Neutrophil (primary cell): ENCODE measurements around the gene BAMBI.

Experiments
- H3K27ac ChIP-seq: fragments of 200-600 bp; sonication (generic); 2 replicates; pipeline ENCODE4 v1.5.1; 2016; ENCODE audit warnings: mild to moderate bottlenecking, moderate library complexity
- H3K27me3 ChIP-seq: fragments of 200-600 bp; sonication (generic); 2 replicates; pipeline ENCODE4 v1.6.0; 2016; ENCODE audit warnings: mild to moderate bottlenecking
- H3K36me3 ChIP-seq: fragments of 200-600 bp; sonication (generic); 2 replicates; pipeline ENCODE4 v1.5.1; 2017
- H3K4me1 ChIP-seq, 2 experiments: fragments of 200-600 bp in 1 of 2; sonication (generic) in 1 of 2; 1 replicate in 1 of 2; 2 replicates in 1 of 2; pipeline versions ENCODE4 v1.5.1 to v1.6.1; 2013 to 2016; ENCODE audit warnings: low read depth in 1 of 2, low read length in 1 of 2, mild to moderate bottlenecking in 1 of 2, moderate library complexity in 1 of 2; ENCODE audit not compliant: control insufficient read depth in 1 of 2, insufficient read depth in 1 of 2
- H3K4me3 ChIP-seq, 2 experiments: fragments of 200-600 bp in 1 of 2; sonication (generic) in 1 of 2; 1 replicate in 1 of 2; 2 replicates in 1 of 2; pipeline ENCODE4 v1.5.1; 2013 to 2016; ENCODE audit warnings: low read depth in 1 of 2, low read length in 1 of 2, mild to moderate bottlenecking in 1 of 2, moderate library complexity in 1 of 2
- H3K9me3 ChIP-seq: fragments of 200-600 bp; sonication (generic); 2 replicates; pipeline ENCODE4 v1.5.1; 2016
- TF ChIP-seq, protein P1 (sequence below): fragments of 200-600 bp; sonication (generic); IDR thresholded peaks from 2 replicates; pipeline ENCODE4 v1.5.1; 2016; ENCODE audit warnings: antibody characterized with exemption

BAMBI gene, protein sequence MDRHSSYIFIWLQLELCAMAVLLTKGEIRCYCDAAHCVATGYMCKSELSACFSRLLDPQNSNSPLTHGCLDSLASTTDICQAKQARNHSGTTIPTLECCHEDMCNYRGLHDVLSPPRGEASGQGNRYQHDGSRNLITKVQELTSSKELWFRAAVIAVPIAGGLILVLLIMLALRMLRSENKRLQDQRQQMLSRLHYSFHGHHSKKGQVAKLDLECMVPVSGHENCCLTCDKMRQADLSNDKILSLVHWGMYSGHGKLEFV

DNA sequence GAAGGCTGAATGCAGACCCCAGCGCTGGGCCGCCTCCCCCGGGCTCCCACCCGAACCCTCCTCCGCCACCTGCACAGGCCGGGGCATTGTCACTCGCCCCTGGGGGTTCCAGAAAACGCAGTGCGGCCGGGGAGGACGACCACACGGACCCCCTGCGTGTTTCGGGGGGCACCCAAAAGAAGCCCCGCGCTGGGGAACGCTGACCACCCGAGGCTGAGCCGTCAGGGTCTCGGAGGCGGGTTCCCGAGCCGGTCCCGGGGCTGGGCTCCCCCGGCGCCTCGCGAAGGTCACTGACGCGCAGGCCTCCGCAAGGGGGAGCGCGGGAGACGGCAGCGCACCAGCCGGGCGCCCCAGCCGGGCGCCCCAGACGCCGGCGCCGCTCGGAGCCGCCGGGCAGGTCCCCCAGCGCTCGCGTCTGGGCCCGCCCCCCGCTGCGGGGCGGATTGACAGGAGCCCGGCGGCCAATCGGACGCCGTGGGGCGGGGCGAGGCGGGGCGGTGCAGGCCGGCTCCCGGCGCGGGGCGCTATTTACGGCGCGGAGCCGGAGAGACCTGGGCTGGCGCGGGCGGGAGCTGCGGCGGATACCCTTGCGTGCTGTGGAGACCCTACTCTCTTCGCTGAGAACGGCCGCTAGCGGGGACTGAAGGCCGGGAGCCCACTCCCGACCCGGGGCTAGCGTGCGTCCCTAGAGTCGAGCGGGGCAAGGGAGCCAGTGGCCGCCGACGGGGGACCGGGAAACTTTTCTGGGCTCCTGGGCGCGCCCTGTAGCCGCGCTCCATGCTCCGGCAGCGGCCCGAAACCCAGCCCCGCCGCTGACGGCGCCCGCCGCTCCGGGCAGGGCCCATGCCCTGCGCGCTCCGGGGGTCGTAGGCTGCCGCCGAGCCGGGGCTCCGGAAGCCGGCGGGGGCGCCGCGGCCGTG lies at the start of gene BAMBI:
Gene BAMBI (plus strand): TSS at position 554 of the 920 bp plus-strand sequence. CDS start 377 bp downstream, outside the sequence.
- Histone ChIP-seq H3K27ac (peak within 1 kb of the TSS; percentile 33), H3K4me3 (peak within 1 kb of the TSS; percentile 69 to 76), H3K27me3 (peaks cover 76% of the 10 kb centered on the region), H3K9me3 (no peaks in the 10 kb centered on the region), H3K4me1 (peaks cover 39 to 44% of the 10 kb centered on the region in 2 experiments), H3K36me3 (peaks cover 5% of the 10 kb centered on the region)
- TF ChIP-seq, protein P1, sequence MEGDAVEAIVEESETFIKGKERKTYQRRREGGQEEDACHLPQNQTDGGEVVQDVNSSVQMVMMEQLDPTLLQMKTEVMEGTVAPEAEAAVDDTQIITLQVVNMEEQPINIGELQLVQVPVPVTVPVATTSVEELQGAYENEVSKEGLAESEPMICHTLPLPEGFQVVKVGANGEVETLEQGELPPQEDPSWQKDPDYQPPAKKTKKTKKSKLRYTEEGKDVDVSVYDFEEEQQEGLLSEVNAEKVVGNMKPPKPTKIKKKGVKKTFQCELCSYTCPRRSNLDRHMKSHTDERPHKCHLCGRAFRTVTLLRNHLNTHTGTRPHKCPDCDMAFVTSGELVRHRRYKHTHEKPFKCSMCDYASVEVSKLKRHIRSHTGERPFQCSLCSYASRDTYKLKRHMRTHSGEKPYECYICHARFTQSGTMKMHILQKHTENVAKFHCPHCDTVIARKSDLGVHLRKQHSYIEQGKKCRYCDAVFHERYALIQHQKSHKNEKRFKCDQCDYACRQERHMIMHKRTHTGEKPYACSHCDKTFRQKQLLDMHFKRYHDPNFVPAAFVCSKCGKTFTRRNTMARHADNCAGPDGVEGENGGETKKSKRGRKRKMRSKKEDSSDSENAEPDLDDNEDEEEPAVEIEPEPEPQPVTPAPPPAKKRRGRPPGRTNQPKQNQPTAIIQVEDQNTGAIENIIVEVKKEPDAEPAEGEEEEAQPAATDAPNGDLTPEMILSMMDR = peak; percentile 62

DNA sequence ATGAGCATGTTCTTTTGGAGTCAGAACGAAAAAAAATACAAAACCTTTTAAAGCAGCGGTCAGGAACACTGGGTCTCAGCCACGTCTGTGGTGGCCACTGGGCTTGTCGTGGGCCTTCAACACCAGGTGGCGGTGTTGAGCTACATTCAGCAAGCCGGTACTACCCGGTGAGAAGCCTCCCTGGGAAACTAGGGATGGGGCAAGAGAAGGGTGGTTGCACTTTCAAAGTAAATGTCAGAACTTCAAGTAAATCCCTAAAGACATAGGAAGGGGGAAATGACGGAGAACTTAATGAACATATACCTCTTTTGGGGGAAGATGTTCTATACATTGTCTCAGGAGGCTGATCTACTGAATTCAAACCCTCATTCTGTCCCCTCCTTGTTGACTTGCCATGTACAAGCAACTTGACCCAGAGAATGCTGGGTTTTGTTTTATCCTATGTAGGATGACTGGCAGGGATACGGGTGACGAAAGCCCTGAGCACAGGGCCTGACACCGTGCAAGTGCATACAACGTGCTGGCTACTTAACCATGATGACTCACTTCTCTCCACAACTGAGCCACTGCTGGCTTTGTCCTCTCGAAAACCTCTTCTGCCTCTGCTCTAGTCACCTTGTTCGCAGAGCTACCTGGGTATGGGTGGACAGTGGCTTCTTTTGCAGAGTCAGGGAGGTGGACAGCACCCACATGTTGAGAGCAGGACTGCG lies 49.0 kb upstream of the BAMBI start:
- H3K9me3 ChIP-seq = no peaks in the 10 kb centered on the region
- TF ChIP-seq, protein P1 = peak; percentile 73
- H3K4me3 ChIP-seq = no peak overlapping the region
- peaks cover 22% of the 10 kb centered on the region for H3K27me3 ChIP-seq
- H3K36me3 ChIP-seq = no peaks in the 10 kb centered on the region
- no peak overlapping the region for H3K27ac ChIP-seq
- peaks cover 0 to 6% of the 10 kb centered on the region in 2 experiments for H3K4me1 ChIP-seq

DNA sequence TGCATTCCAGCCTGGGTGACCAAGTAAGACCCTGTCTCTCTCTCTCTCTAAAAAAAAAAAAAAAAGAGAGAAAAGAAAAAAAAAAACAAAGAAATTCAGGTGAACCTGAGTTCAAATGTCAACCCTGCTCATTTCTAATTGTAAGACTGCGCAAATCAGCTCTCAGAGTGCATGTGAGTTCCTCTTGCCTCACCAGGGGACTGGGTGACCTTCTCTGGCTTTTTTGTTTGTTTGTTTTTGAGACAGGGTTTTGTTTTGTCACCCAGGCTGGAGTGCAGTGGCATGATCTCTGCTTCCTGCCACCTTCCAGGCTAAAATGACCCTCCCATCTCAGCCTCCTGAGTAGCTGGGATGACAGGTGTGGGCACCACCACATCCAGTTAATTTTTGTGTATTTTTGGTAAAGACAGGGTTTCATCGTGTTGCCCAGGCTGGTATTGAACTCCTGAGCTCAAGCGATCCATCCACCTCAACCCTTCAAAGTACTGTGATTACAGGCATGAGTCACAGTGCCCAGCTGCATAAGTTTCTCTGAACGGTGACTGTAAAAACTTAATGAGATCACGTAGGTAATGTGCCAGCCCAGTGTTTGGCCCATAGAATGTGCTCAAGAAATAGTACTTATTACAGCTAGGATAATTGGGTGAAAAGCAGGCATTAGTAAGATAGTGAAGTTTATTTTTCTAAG lies 45.3 kb upstream of the BAMBI start:
- Histone ChIP-seq H3K36me3 (no peaks in the 10 kb centered on the region), H3K27me3 (peaks cover 27% of the 10 kb centered on the region), H3K4me3 (no peak overlapping the region), H3K4me1 (peaks cover 0 to 6% of the 10 kb centered on the region in 2 experiments), H3K9me3 (no peaks in the 10 kb centered on the region), H3K27ac (no peak overlapping the region)
- TF ChIP-seq, protein P1 = no peak

DNA sequence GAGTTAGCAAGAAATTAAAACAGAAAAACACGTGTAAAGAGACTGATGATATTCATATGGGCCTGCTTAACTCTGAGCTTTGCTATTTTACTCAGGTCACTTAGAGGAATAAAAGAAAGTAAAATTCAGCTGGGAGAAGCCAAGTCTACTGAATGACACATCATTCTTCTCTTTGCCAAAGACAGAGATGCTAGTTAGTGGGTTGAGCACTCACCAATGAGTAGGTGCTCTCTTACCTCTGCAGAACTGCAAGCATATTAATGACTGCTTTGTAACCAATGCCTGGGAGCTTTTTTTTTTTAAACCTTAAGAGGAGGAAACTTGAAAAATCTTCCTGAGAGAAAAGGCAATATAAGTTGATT lies 44.8 kb upstream of the BAMBI start:
- Histone ChIP-seq H3K36me3 (no peaks in the 10 kb centered on the region), H3K4me1 (peaks cover 0 to 6% of the 10 kb centered on the region in 2 experiments), H3K27me3 (peaks cover 27% of the 10 kb centered on the region), H3K27ac (no peak overlapping the region), H3K9me3 (no peaks in the 10 kb centered on the region), H3K4me3 (no peak overlapping the region)
- TF ChIP-seq, protein P1 = no peak

DNA sequence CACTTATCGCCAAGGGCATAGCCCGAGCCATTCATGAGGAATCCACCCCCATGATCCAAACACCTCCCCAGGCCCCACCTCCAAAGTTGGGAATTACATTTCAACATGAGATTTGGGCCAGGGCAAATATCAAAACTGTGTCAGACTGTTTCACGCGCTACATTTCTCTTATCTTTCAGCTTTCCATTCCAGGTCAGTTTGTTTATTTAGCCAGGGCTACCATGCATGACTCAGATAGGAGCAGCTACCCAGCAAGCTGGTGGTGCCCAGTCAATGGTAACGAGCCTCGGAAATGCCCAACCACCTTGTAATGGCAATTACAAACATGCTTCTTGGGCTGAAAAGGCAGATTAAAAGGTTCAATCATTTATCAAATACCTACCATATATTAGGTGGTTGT lies 43.6 kb upstream of the BAMBI start:
- no peaks in the 10 kb centered on the region for H3K9me3 ChIP-seq
- H3K27ac ChIP-seq = no peak overlapping the region
- H3K4me3 ChIP-seq = no peak overlapping the region
- no peaks in the 10 kb centered on the region for H3K4me1 ChIP-seq
- peaks cover 23% of the 10 kb centered on the region for H3K27me3 ChIP-seq
- TF ChIP-seq, protein P1 = no peak
- no peaks in the 10 kb centered on the region for H3K36me3 ChIP-seq
